IMR-90 (cell line): ENCODE results near the gene TMEM181. TPM values are rescaled to one million over a fixed set of nuclear protein-coding genes. Genes with fewer than 3 reads are reported as not detected.
"Not testable (repeated sequence)": the region's sequence is repeated elsewhere in the genome, so short reads cannot be mapped to it uniquely, and the experiment has no call there.

Experiments
- ATAC-seq: fragments of 200-7000 bp; cut with Tn5 transposase; 2 replicates; pipeline ENCODE4 v1.9.1; 2020; ENCODE audit warnings: low read depth, mild to moderate bottlenecking, moderate library complexity
- BruUV-seq: library from RNA; stranded (reverse); fragments of 400-500 nt; replicated peaks from 2 replicates; lab custom pipeline; 2021; lab: Mats Ljungman, UMichigan
- CTCF ChIA-PET: fragments of 300-600 bp; formaldehyde crosslinking; extraction: SDS; loops from one replicate; lab custom pipeline; 2021; ENCODE audit warnings: antibody characterized with exemption; lab: Yijun Ruan, JAX
- POLR2A ChIA-PET: fragments of 300-600 bp; sonication (Branson Sonifier 250); formaldehyde crosslinking; loops from one replicate; lab custom pipeline; 2022; ENCODE audit warnings: antibody characterized with exemption; ENCODE audit not compliant: unreplicated experiment; lab: Charles Lee
- DNase-seq: peaks from one replicate; pipeline ENCODE4 v3.0.0; 2013
- H2AFZ ChIP-seq: replicated peaks from 2 replicates; pipeline ENCODE3; 2013; ENCODE audit warnings: low read length, mild to moderate bottlenecking; ENCODE audit not compliant: poor library complexity
- H2AK5ac ChIP-seq: 2 replicates; pipeline ENCODE4 v1.6.1; 2013; ENCODE audit warnings: low read depth, low read length, inconsistent platforms
- H2AK9ac ChIP-seq: replicated peaks from 2 replicates; pipeline ENCODE3; 2013; ENCODE audit warnings: mild to moderate bottlenecking, low read depth, low read length, moderate library complexity; ENCODE audit not compliant: poor library complexity
- H2BK120ac ChIP-seq: 2 replicates; pipeline ENCODE4 v1.6.1; 2013; ENCODE audit warnings: low read depth, low read length, inconsistent platforms
- H2BK15ac ChIP-seq: 3 replicates; pipeline ENCODE4 v1.6.1; 2013; ENCODE audit warnings: low read depth, low read length, inconsistent platforms
- H2BK20ac ChIP-seq: 2 replicates; pipeline ENCODE4 v1.6.1; 2013; ENCODE audit warnings: low read depth, mild to moderate bottlenecking, inconsistent platforms, low read length, moderate library complexity
- H2BK5ac ChIP-seq: 2 replicates; pipeline ENCODE4 v1.6.1; 2013; ENCODE audit warnings: mild to moderate bottlenecking, low read depth, low read length, inconsistent platforms; ENCODE audit not compliant: poor library complexity, severe bottlenecking
- H3K14ac ChIP-seq: replicated peaks from 2 replicates; pipeline ENCODE4 v1.6.1; 2013; ENCODE audit warnings: low read depth, low read length, inconsistent platforms
- H3K18ac ChIP-seq: 2 replicates; pipeline ENCODE4 v1.6.1; 2013; ENCODE audit warnings: low read depth, low read length, control low read depth
- H3K23ac ChIP-seq: 2 replicates; pipeline ENCODE4 v1.6.1; 2013; ENCODE audit warnings: low read depth, low read length, inconsistent platforms
- H3K27ac ChIP-seq: 2 replicates; pipeline ENCODE4 v1.5.1; 2013; ENCODE audit warnings: mild to moderate bottlenecking, control low read depth, low read length; ENCODE audit not compliant: insufficient read depth
- H3K27me3 ChIP-seq: 2 replicates; pipeline ENCODE4 v1.6.1; 2013; ENCODE audit warnings: low read length; ENCODE audit not compliant: control insufficient read depth, insufficient read depth
- H3K36me3 ChIP-seq: 2 replicates; pipeline ENCODE4 v1.6.1; 2013; ENCODE audit warnings: low read length, mixed read lengths; ENCODE audit not compliant: control insufficient read depth, insufficient read depth
- H3K4ac ChIP-seq: 2 replicates; pipeline ENCODE4 v1.6.1; 2013; ENCODE audit warnings: low read depth, low read length, inconsistent platforms
- H3K4me1 ChIP-seq: 2 replicates; pipeline ENCODE4 v1.6.1; 2013; ENCODE audit warnings: low read length, mixed read lengths; ENCODE audit not compliant: control insufficient read depth, insufficient read depth
- H3K4me2 ChIP-seq: 2 replicates; pipeline ENCODE4 v1.6.1; 2013; ENCODE audit warnings: low read depth, mild to moderate bottlenecking, control low read depth, low read length, moderate library complexity
- H3K4me3 ChIP-seq: 2 replicates; pipeline ENCODE4 v1.5.1; 2013; ENCODE audit warnings: low read depth, mild to moderate bottlenecking, control low read depth, low read length, moderate library complexity; ENCODE audit not compliant: insufficient read depth
- H3K56ac ChIP-seq: 2 replicates; pipeline ENCODE4 v1.6.1; 2013; ENCODE audit warnings: low read length, inconsistent platforms; ENCODE audit not compliant: insufficient read depth; ENCODE audit errors: extremely low read depth
- H3K79me1 ChIP-seq, 2 experiments: 2 replicates each; pipeline ENCODE4 v1.6.1; 2013; ENCODE audit warnings: low read length in 2 of 2, inconsistent platforms in 1 of 2, low read depth in 1 of 2
- H3K9ac ChIP-seq: 2 replicates; pipeline ENCODE4 v1.6.1; 2013; ENCODE audit warnings: low read depth, low read length, control low read depth
- H3K9me1 ChIP-seq: 2 replicates; pipeline ENCODE4 v1.6.1; 2013; ENCODE audit warnings: low read length, inconsistent platforms; ENCODE audit not compliant: insufficient read depth
- H3K9me3 ChIP-seq: 2 replicates; pipeline ENCODE4 v1.6.1; 2013; ENCODE audit warnings: low read length; ENCODE audit not compliant: control insufficient read depth, insufficient read depth
- H4K20me1 ChIP-seq: 2 replicates; pipeline ENCODE4 v1.6.1; 2013; ENCODE audit warnings: low read length, inconsistent platforms; ENCODE audit not compliant: insufficient read depth
- H4K5ac ChIP-seq: 2 replicates; pipeline ENCODE4 v1.6.1; 2013; ENCODE audit warnings: mild to moderate bottlenecking, low read depth, low read length, control low read depth
- H4K8ac ChIP-seq, 2 experiments: 2 replicates each; pipeline ENCODE4 v1.6.1; 2013; ENCODE audit warnings: low read depth in 2 of 2, low read length in 2 of 2, control low read depth in 1 of 2, inconsistent platforms in 1 of 2
- H4K91ac ChIP-seq: 2 replicates; pipeline ENCODE4 v1.6.1; 2013; ENCODE audit warnings: low read depth, low read length, inconsistent platforms; ENCODE audit not compliant: insufficient read depth
- CEBPB ChIP-seq: IDR thresholded peaks from 2 replicates; pipeline ENCODE4 v1.6.1; 2012; ENCODE audit warnings: low read depth, low read length, improper control_type of control experiment
- RAD21 ChIP-seq: IDR thresholded peaks from 2 replicates; pipeline ENCODE4 v1.6.1; 2012; ENCODE audit warnings: low read length, improper control_type of control experiment
- RFX5 ChIP-seq: IDR thresholded peaks from 2 replicates; pipeline ENCODE4 v1.8.0; 2012; ENCODE audit warnings: low read depth, mild to moderate bottlenecking, low read length, moderate library complexity
- SMC3 ChIP-seq: fragments of 150-350 bp; IDR thresholded peaks from 2 replicates; pipeline ENCODE4 v1.6.1; 2016; ENCODE audit warnings: low read depth, mild to moderate bottlenecking, antibody characterized with exemption, low read length, moderate library complexity
- WGBS, 2 experiments: methylation state at CpG; one replicate each; pipeline versions ENCODE4 v1.1.5 to v1.1.7; 2013; ENCODE audit warnings: missing lambda C conversion rate in 2 of 2; ENCODE audit not compliant: insufficient read length in 1 of 2; ENCODE audit errors: extremely low coverage in 2 of 2; 5-methylcytosine and 5-hydroxymethylcytosine counted together
- dilution Hi-C: fragments of 300-500 bp; cut with HindIII; formaldehyde crosslinking; loops from one replicate; pipeline ENCODE4 v1.14.3; 2018; ENCODE audit warnings: low sequenced_read_pairs; ENCODE audit not compliant: unreplicated experiment
- in situ Hi-C: fragments of 300-500 bp; cut with MboI; formaldehyde crosslinking; loops from 3 replicates; pipeline ENCODE4 v1.14.3; 2019; ENCODE audit warnings: low sequenced_read_pairs, inconsistent platforms, mixed read lengths
- intact Hi-C: fragments of 100-400 bp; cut with micrococcal nuclease; formaldehyde crosslinking; loops from 2 replicates; pipeline ENCODE4 v1.10.0; 2022
- polyA plus RNA-seq, 3 experiments: library from polyadenylated mRNA; depleted of rRNA; stranded (reverse); fragments of >200 nt; gene quantifications; 2 replicates each; pipeline ENCODE4 v1.2.3, GENCODE V29; 2012; ENCODE audit warnings: low replicate concordance in 1 of 3
- total RNA-seq: library from RNA; depleted of rRNA; stranded (reverse); fragments of >200 nt; gene quantifications from 2 replicates; pipeline ENCODE4 v1.2.3, GENCODE V29; 2012

TMEM181 gene
- total and polyA plus RNA-seq, 2 of the 4 experiments (the other 2 are of a cell fraction) = 22.8 to 27.8 TPM

- TF ChIP-seq RFX5 (no peak), CEBPB (no peak), SMC3 (no peak), RAD21 (no peak)
Observed at GRCh38 chr6:158631678-158632537, 72.0 kb downstream of the TMEM181 start (continued).

DNA sequence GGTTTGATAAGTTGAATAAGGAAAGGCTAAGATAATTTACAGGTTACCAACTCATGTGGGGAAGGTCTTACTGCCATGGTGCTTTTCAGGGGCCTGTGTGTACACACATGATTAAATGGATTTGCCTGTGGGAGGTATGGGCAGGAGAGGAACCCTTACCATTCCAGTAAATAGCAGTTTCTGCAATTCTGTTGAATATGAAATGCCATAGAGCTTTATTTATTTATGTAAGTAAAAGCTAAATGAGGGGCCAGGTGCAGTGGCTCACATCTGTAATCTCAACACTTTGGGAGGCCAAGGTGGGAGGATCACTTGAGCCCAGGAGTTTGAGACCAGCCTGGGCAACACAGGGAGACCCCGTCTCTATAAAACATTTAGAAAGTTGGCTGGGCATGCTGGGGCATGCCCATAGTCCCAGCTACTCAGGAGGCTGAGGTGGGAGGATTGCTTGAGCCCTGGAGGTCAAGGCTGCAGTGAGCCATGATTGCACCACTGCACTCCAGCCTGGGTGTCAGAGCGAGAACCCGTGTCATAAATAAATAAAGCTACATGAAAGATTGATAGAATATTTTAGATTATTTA, 72.7 kb downstream of the TMEM181 start:
- H3K4me3 ChIP-seq, H2AK9ac ChIP-seq, BruUV-seq: not testable (repeated sequence)

More for the DNA sequence above, 72.7 kb downstream of the TMEM181 start:
- Histone ChIP-seq H2AK5ac (peak overlapping the region; percentile 50; the same call in 1 of the 2 replicates), H3K18ac (peak overlapping the region; percentile 68; the same call in 1 of the 2 replicates), H4K20me1 (peaks cover 12% of the 10 kb centered on the region; the same call in 1 of the 2 replicates), H4K5ac (peak overlapping the region; percentile 72; the same call in 1 of the 2 replicates), H3K4ac (peak overlapping the region; percentile 32; the same call in 1 of the 2 replicates), H3K56ac (0 out of 2 replicates have a peak overlapping the region, but pooled peaks have one; percentile 12), H3K9me1 (peaks cover 19% of the 10 kb centered on the region), H2BK120ac (peak overlapping the region; percentile 22), H3K79me1 (peaks cover 8 to 63% of the 10 kb centered on the region in 2 experiments), H3K27ac (peak overlapping the region; percentile 79; the same call in 1 of the 2 replicates), H4K8ac (peak overlapping the region in 1 of 2 experiments; percentile 81; a peak in 2 of 4 replicates), H4K91ac (0 out of 2 replicates have a peak overlapping the region, but pooled peaks have one; percentile 15), H2BK5ac (peak overlapping the region; percentile 56), H3K4me1 (peaks cover 14% of the 10 kb centered on the region), H3K14ac (peak overlapping the region; percentile 6; the same call in 1 of the 2 replicates), H3K23ac (peak overlapping the region; percentile 57; the same call in 1 of the 2 replicates), H3K36me3 (peaks cover 29% of the 10 kb centered on the region), H2BK20ac (peak overlapping the region; percentile 30; the same call in 1 of the 2 replicates)
- H3K27me3 ChIP-seq, intact Hi-C loops, H3K9me3 ChIP-seq, H3K4me2 ChIP-seq, ATAC-seq, H3K9ac ChIP-seq, H2BK15ac ChIP-seq, H2AFZ ChIP-seq, dilution Hi-C loops, POLR2A ChIA-PET, CTCF ChIA-PET, DNase-seq: not testable (repeated sequence)
- in situ Hi-C loops = loop anchor here (25.0 kb wide), 1 partner anchor 1080 kb away; no protein-coding TSS in a partner anchor
- no CpG with 5 or more reads among the region's 3 CpGs for WGBS, 2 experiments
